Hepatocyte (in vitro differentiated cells): ENCODE results near the gene NAGK. TPM values are rescaled to one million over a fixed set of nuclear protein-coding genes. Genes with fewer than 3 reads are reported as not detected.
"Not testable (repeated sequence)": the region's sequence is repeated elsewhere in the genome, so short reads cannot be mapped to it uniquely, and the experiment has no call there.

ENCODE experiments used
- DNase-seq: peaks from one replicate; pipeline ENCODE4 v3.0.0-alpha.2; 2016; ENCODE audit warnings: low spot score
- H2AFZ ChIP-seq: fragments of 200-600 bp; sonication (generic); 2 replicates; pipeline ENCODE4 v1.6.0; 2016; ENCODE audit warnings: antibody characterized with exemption, mild to moderate bottlenecking
- H3K27ac ChIP-seq: fragments of 200-600 bp; sonication (generic); 2 replicates; pipeline ENCODE4 v1.5.1; 2016; ENCODE audit warnings: mild to moderate bottlenecking
- H3K27me3 ChIP-seq: fragments of 200-600 bp; sonication (generic); 2 replicates; pipeline ENCODE4 v1.6.1; 2016
- H3K36me3 ChIP-seq: fragments of 200-600 bp; sonication (generic); replicated peaks from 2 replicates; pipeline ENCODE4 v1.5.1; 2016; ENCODE audit warnings: low read depth; ENCODE audit not compliant: insufficient read depth
- H3K4me1 ChIP-seq: fragments of 200-600 bp; sonication (generic); 2 replicates; pipeline ENCODE4 v1.5.1; 2016; ENCODE audit warnings: mild to moderate bottlenecking, moderate library complexity; ENCODE audit not compliant: insufficient read depth
- H3K4me2 ChIP-seq: fragments of 200-600 bp; sonication (generic); 2 replicates; pipeline ENCODE4 v1.6.0; 2016
- H3K4me3 ChIP-seq: fragments of 200-600 bp; sonication (generic); 2 replicates; pipeline ENCODE4 v1.5.1; 2016; ENCODE audit warnings: mild to moderate bottlenecking
- H3K79me2 ChIP-seq: fragments of 200-600 bp; sonication (generic); 2 replicates; pipeline ENCODE4 v1.6.0; 2017; ENCODE audit warnings: mild to moderate bottlenecking
- H3K9me2 ChIP-seq: fragments of 200-600 bp; sonication (generic); replicated peaks from 2 replicates; pipeline ENCODE4 v1.6.0; 2017; ENCODE audit warnings: mild to moderate bottlenecking; ENCODE audit not compliant: insufficient read depth
- H3K9me3 ChIP-seq: fragments of 200-600 bp; sonication (generic); 2 replicates; pipeline ENCODE4 v1.5.1; 2016; ENCODE audit warnings: low read depth, mild to moderate bottlenecking
- H4K20me1 ChIP-seq: fragments of 200-600 bp; sonication (generic); 2 replicates; pipeline ENCODE4 v1.6.0; 2016; ENCODE audit warnings: mild to moderate bottlenecking; ENCODE audit not compliant: insufficient read depth, poor library complexity, severe bottlenecking
- CTCF ChIP-seq: fragments of 200-600 bp; sonication (generic); IDR thresholded peaks from 2 replicates; pipeline ENCODE4 v1.5.1; 2016; ENCODE audit warnings: antibody characterized with exemption, mild to moderate bottlenecking; ENCODE audit not compliant: poor library complexity
- EZH2 ChIP-seq: fragments of 200-600 bp; sonication (generic); IDR thresholded peaks from 2 replicates; pipeline ENCODE4 v1.6.1; 2016; ENCODE audit warnings: antibody characterized with exemption, mild to moderate bottlenecking, borderline replicate concordance
- EZH2phosphoT487 ChIP-seq: fragments of 200-600 bp; sonication (generic); IDR thresholded peaks from one replicate; pipeline ENCODE4 v1.6.1; 2018; ENCODE audit warnings: antibody characterized with exemption, mild to moderate bottlenecking, low read depth, moderate library complexity; ENCODE audit not compliant: unreplicated experiment, severe bottlenecking
- WGBS: methylation state at CpG from one replicate; pipeline ENCODE4 v1.1.6; 2016; ENCODE audit warnings: low lambda C conversion rate; ENCODE audit errors: missing lambda C conversion rate; 5-methylcytosine and 5-hydroxymethylcytosine counted together
- polyA plus RNA-seq: library from polyadenylated mRNA; unstranded; fragments of >200 nt; fragmentation: Nextera tagmentation; extraction: Ambion mirVana; gene quantifications from 2 replicates; pipeline ENCODE4 v1.2.1, GENCODE V29; 2016
- total RNA-seq: library from RNA; depleted of rRNA; stranded (reverse); fragments of >200 nt; gene quantifications from 2 replicates; pipeline ENCODE4 v1.2.3, GENCODE V29; 2014

NAGK gene
- total and polyA plus RNA-seq, 2 experiments from 2014 or later, result 103 to 123 TPM

DNA sequence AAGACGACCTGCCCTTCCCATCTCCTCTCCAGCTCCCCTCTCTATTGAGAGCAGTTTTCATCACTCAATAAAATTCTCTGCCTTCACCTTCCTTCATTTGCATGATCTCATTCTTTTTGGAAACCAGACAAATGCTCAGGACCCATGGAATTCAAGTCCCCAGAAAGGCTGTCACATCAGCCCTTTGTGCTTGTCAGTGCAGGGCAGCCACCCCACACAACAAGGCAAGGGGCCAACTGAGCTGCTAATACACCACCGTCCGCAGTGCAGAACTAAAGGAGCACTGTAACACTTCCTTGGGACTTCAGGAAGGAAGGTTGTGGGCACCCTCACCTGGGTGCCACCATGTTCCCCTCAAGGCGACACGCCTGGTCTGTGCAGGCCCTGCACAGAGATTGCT is 35.4 kb downstream of the NAGK start:
- no peaks in the 10 kb centered on the region for H3K36me3 ChIP-seq
- 95% methylated on average over 5 of the region's 5 CpGs for WGBS

DNA sequence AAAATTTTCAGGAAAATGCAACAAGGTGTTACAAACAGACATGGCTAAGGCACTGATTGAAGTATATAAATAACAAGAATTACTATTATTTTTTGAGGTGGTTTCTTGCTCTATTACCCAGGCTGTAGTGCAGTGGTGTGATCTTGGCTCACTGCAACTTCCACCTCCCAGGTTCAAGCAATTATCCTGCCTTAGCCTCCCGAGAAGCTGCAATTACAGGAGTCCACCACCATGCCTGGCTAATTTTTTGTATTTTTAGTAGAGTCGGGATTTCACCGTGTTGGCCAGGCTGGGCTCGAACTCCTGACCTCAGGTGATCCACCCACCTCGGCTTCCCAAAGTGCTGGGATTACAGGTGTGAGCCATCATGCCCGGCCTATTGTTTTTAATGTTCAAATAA is 38.0 kb downstream of the NAGK start:
- H3K9me3 ChIP-seq, H3K9me2 ChIP-seq, H3K4me1 ChIP-seq, H4K20me1 ChIP-seq, H3K4me2 ChIP-seq, H3K4me3 ChIP-seq, H3K79me2 ChIP-seq, DNase-seq, H3K27me3 ChIP-seq, H2AFZ ChIP-seq, H3K36me3 ChIP-seq, H3K27ac ChIP-seq: not testable (repeated sequence)
- 90% methylated on average over 6 of the region's 6 CpGs for WGBS

More for the DNA sequence above, 35.4 kb downstream of the NAGK start:
- no peak overlapping the region for H3K27ac ChIP-seq
- DNase-seq, result no peak
- no peaks in the 10 kb centered on the region for H3K9me2 ChIP-seq
- no peaks in the 10 kb centered on the region for H3K27me3 ChIP-seq
- TF ChIP-seq EZH2 (no peak), CTCF (no peak), EZH2phosphoT487 (no peak)
- H3K79me2 ChIP-seq, result no peaks in the 10 kb centered on the region
- no peaks in the 10 kb centered on the region for H3K4me1 ChIP-seq
- H4K20me1 ChIP-seq, result no peaks in the 10 kb centered on the region
- no peaks in the 10 kb centered on the region for H3K9me3 ChIP-seq
- no peak overlapping the region for H3K4me2 ChIP-seq
- H3K4me3 ChIP-seq, result no peak overlapping the region
- no peak overlapping the region for H2AFZ ChIP-seq

DNA sequence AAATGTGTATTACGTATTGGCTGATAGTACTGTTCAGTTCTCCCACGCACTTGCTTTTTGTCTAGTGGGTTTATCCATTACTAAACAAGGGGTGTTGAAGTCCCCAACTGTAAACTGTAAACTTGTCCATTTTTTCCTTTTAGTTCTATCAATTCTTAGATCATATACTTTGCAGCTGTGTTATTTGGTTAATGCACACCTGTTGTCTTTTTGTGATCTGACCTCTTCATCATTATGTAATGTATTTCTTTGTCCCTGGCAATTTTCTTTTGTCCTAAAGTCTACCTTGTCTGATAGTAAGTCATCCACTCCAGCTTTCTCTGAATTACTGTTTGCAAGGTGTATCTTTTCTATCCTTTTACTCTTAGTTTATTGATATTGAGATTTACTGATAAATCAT is 39.6 kb downstream of the NAGK start:
- Histone ChIP-seq H3K9me3 (no peaks in the 10 kb centered on the region), H3K9me2 (no peaks in the 10 kb centered on the region), H3K4me3 (no peak overlapping the region), H3K27me3 (no peaks in the 10 kb centered on the region), H3K4me1 (no peaks in the 10 kb centered on the region), H4K20me1 (no peaks in the 10 kb centered on the region), H3K79me2 (no peaks in the 10 kb centered on the region), H3K27ac (no peak overlapping the region), H3K36me3 (no peaks in the 10 kb centered on the region), H3K4me2 (no peak overlapping the region), H2AFZ (no peak overlapping the region)
- WGBS, result 93% methylated on average over 2 of the region's 2 CpGs
- no peak for DNase-seq
- no peak for TF ChIP-seq CTCF
- no peak for TF ChIP-seq EZH2phosphoT487
- no peak for TF ChIP-seq EZH2

DNA sequence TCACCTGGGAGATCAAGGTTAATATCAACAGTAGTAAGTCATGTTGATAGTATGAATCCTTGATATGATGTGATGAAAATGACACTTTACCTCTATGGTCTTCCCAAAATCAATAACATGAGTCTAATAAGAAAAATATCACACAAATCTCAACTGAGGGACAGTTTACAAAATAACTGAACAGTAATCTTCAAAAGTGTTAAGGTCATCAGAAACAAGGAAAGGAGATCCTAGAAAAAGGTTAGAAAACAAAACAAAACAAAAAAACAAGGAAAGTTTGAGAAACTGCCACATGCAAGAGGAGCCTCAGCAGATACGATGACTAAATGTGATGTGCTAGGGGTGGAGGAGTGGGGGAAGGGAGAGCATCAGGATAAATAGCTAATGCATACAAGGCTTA is 45.4 kb downstream of the NAGK start:
- H4K20me1 ChIP-seq, result no peaks in the 10 kb centered on the region
- H2AFZ ChIP-seq, result no peak overlapping the region
- H3K9me2 ChIP-seq, result no peaks in the 10 kb centered on the region
- H3K4me1 ChIP-seq, result no peaks in the 10 kb centered on the region
- no peaks in the 10 kb centered on the region for H3K27me3 ChIP-seq
- no peak overlapping the region for H3K4me2 ChIP-seq
- no peak overlapping the region for H3K27ac ChIP-seq
- no peak for DNase-seq
- no peaks in the 10 kb centered on the region for H3K36me3 ChIP-seq
- no peaks in the 10 kb centered on the region for H3K9me3 ChIP-seq
- H3K79me2 ChIP-seq, result no peaks in the 10 kb centered on the region
- H3K4me3 ChIP-seq, result no peak overlapping the region
- no peak for TF ChIP-seq EZH2phosphoT487
- TF ChIP-seq CTCF, result no peak
- TF ChIP-seq EZH2, result no peak
- WGBS, result 97% methylated on average over 1 of the region's 1 CpG
